ENCODE results near the gene KLRD1. TPM values are rescaled to one million over a fixed set of nuclear protein-coding genes. Genes with fewer than 3 reads are reported as not detected.
A peak's percentile ranks its signal among the peaks of the same experiment; 100 is the strongest.
"Not testable (repeated sequence)": the region's sequence is repeated elsewhere in the genome, so short reads cannot be mapped to it uniquely, and the experiment has no call there.

The KLRD1 gene
- total RNA-seq, 1 donor from 2014 or later, result 0.53 TPM

DNA sequence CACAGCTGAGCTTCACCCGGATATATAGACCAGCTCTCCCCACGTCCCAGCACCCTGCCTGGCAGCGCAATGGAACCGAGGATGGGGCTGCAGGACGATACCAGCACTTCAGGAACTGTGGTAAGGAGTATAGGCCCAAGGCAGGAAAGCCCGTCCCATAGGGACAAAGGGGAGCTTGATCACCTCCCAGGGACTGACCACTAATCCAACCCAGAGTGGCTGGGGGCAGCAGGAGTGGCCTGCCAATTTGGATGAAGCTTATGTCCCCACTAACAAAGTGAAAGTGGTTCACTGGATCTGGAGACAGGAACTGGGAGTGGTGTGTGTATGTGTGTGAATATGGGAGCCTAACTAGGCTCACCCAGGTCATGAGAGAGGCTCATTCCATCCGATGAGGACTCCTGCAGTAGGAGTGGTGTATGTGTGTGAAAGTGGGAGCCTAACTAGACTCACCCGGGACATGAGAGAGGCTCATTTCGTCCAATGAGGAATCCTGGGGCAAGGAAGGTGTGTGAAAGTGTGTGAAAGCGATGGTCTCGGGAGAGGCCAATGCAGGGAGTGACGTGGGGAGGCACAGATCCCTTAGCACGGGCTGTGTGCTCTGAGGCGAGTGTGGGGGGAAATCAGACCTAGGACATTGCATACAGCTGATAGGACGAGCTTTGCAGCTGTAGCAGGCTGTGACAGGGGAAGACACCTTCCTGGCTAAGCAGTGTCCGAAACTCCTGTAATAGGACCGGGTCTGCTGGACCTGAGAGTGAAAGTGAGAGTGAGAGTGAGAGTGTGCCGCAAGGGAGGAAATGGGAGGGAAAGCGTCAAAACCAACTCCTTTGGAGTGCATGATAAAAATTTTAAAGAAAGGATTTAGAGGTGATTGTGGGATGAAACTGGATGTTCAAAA is 56.5 kb downstream of the KLRD1 start:
- FAIRE-seq (no peak), DNase-seq (ENCODE audit: low read depth) (peak; percentile 60)
- peak overlapping the region; percentile 42 for H3K4me3 ChIP-seq (ENCODE audit: low read depth, low read length)
- TF ChIP-seq CTCF (IDR thresholded peaks at IDR 0.05; ENCODE audit: insufficient read depth, low read length, severe bottlenecking), result no peak
- no peaks in the 10 kb centered on the region for H3K27me3 ChIP-seq (ENCODE audit: control insufficient read depth, insufficient read depth, low read length)
- H3K36me3 ChIP-seq (ENCODE audit: control insufficient read depth, insufficient read depth, low read length), result no peaks in the 10 kb centered on the region

GRCh38 chr12:10364815-10365622 is 57.3 kb downstream of the KLRD1 start:
- H3K4me3 ChIP-seq (ENCODE audit: low read depth, low read length), result peak overlapping the region; percentile 42
- H3K27me3 ChIP-seq (ENCODE audit: control insufficient read depth, insufficient read depth, low read length), result no peaks in the 10 kb centered on the region
- DNase-seq (ENCODE audit: low read depth) (peak; percentile 77), FAIRE-seq (no peak)
- no peaks in the 10 kb centered on the region for H3K36me3 ChIP-seq (ENCODE audit: control insufficient read depth, insufficient read depth, low read length)
- TF ChIP-seq CTCF (IDR thresholded peaks at IDR 0.05; ENCODE audit: insufficient read depth, low read length, severe bottlenecking), result no peak

DNA sequence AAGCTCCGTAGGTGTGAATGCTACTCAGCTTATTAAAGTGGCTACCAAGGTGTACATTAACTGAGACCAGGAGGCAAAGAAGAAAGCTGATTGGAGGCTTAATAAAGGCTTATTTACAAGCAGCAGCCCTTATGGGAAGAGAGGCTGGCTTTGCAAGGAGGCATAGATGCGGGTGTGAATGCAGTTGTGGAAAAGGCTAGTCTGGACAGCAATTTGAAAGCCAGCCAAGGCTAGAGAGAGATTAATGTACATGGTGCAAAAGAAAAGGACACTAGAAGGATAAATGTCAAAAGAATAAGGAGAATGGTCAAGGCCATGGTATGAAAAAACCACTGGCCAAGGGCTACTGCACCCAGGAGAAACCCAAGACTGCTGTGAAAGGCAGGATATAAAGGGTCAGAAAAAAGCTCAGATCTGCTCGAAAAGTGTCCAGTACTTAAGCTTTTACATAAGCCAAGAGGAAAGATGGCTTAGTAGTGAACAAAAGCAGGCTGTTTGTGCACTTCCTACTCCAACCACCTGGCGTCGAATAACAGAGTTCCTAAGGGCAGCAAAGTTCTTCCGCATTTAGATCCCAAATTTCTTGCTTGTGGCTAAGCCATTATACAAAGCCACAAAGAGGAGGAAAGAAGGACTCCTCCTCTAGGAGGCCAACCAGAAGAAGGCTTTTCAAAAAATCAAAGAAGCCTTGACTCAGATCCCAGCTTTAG is 58.2 kb downstream of the KLRD1 start:
- peak; percentile 55 for TF ChIP-seq CTCF (IDR thresholded peaks at IDR 0.05; ENCODE audit: insufficient read depth, low read length, severe bottlenecking)
- Histone ChIP-seq H3K4me3 (ENCODE audit: low read depth, low read length) (peak overlapping the region; percentile 42), H3K36me3 (ENCODE audit: control insufficient read depth, insufficient read depth, low read length) (no peaks in the 10 kb centered on the region), H3K27me3 (ENCODE audit: control insufficient read depth, insufficient read depth, low read length) (no peaks in the 10 kb centered on the region)
- DNase-seq (ENCODE audit: low read depth), result peak; percentile 60
- no peak for FAIRE-seq

- H3K4me3 ChIP-seq (ENCODE audit: low read depth, low read length), result no peak overlapping the region
- no peak for FAIRE-seq
- TF ChIP-seq CTCF (IDR thresholded peaks at IDR 0.05; ENCODE audit: insufficient read depth, low read length, severe bottlenecking), result no peak
- H3K36me3 ChIP-seq (ENCODE audit: control insufficient read depth, insufficient read depth, low read length), result no peaks in the 10 kb centered on the region
- no peaks in the 10 kb centered on the region for H3K27me3 ChIP-seq (ENCODE audit: control insufficient read depth, insufficient read depth, low read length)
- DNase-seq (ENCODE audit: low read depth), result peak; percentile 38
Measured at GRCh38 chr12:10366875-10367274, 59.2 kb downstream of the KLRD1 start.

DNA sequence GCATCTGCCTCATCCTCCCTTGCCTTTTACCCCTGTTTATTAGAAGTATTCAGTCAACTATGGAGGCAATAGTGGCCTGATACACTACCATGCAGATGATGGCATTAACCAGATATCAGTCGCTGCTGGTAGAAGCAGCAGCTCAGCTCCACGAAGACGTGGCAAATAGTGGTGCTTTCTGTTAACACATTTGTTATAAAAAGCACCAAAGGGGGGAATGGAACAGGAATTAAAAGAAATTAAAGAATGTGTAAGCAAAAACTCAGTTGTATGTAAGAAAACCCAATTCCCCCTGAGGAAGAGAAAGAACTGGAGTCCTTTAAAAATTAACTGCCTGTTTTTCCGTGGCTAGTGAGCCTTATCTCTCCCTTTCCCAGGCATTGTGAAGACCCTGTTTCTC is 60.0 kb downstream of the KLRD1 start:
- not testable (repeated sequence) for H3K27me3 ChIP-seq (ENCODE audit: control insufficient read depth, insufficient read depth, low read length); H3K4me3 ChIP-seq (ENCODE audit: low read depth, low read length); DNase-seq (ENCODE audit: low read depth); H3K36me3 ChIP-seq (ENCODE audit: control insufficient read depth, insufficient read depth, low read length); FAIRE-seq
